PC-9 (cell line): ENCODE measurements around the gene MRE11.

Experiments used
- CTCF ChIP-seq: fragments of 200-600 bp; sonication (generic); conservative IDR thresholded peaks from 2 replicates; pipeline ENCODE4 v1.6.1; 2017; ENCODE audit warnings: mixed run types, antibody characterized with exemption, mild to moderate bottlenecking, moderate library complexity
- EZH2 ChIP-seq: fragments of 200-600 bp; sonication (generic); IDR thresholded peaks from 2 replicates; pipeline ENCODE4 v1.8.0; 2017; ENCODE audit warnings: antibody characterized with exemption, low read depth

- no peak for TF ChIP-seq CTCF
- no peak for TF ChIP-seq EZH2
Measured at GRCh38 chr11:94459576-94459975, 34.1 kb downstream of the MRE11 start.
